ENCODE measurements around the gene FNDC8.
"Not testable (repeated sequence)": the region's sequence is repeated elsewhere in the genome, so short reads cannot be mapped to it uniquely, and the experiment has no call there.

DNA sequence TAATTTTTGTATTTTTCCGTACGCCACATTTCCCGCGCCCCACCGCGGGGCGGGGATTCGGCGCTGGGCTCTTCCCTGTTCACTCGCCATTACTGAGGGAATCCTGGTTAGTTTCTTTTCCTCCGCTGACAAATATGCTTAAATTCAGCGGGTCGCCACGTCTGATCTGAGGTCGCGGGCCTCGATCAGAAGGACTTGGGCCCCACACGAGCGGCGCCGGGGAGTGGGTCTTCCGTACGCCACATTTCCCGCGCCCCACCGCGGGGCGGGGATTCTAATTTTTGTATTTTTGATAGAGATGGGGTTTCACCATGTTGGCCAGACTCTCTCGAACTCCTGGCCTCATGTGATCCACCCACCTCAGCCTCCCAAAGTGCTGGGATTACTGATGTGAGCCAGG, 29.7 kb downstream of the FNDC8 start:
- TF ChIP-seq POLR2A (IDR thresholded peaks at IDR 0.05; ENCODE audit: low read depth, low read length); POLR2AphosphoS5 (IDR thresholded peaks at IDR 0.05; ENCODE audit: low read depth, low read length); TAF1 (IDR thresholded peaks at IDR 0.05; ENCODE audit: borderline replicate concordance, low read depth, low read length): not testable (repeated sequence)

Measured in GM12892 (cell line).